ENCODE data around the gene APLP2. TPM values are rescaled to one million over a fixed set of nuclear protein-coding genes. Genes with fewer than 3 reads are reported as not detected.
A peak's percentile ranks its signal among the peaks of the same experiment; 100 is the strongest.

The APLP2 gene
- total and polyA plus RNA-seq, 4 donors: 219 to 414 (median 386) TPM

GRCh38 chr11:130144861-130145281, 75.2 kb downstream of the APLP2 start:
- no peak overlapping the region for H3K4me3 ChIP-seq (ENCODE audit: low read length in 2 of 2)
- no peak for ATAC-seq (ENCODE audit: low FRiP score)
- peaks cover 0 to 2% of the 10 kb centered on the region in 2 donors for H3K36me3 ChIP-seq (ENCODE audit: control insufficient read depth in 1 of 2, insufficient read depth in 2 of 2, low read length in 1 of 2)
- 76 to 78% methylated on average over 7 of the region's 7 CpGs for WGBS, 2 donors
- intact Hi-C loops (cut with DNase I): no loop called here
- no peak for DNase-seq
- no peaks in the 10 kb centered on the region for H3K27me3 ChIP-seq (ENCODE audit: control insufficient read depth in 1 of 2, insufficient read depth in 2 of 2, low read length in 1 of 2)
- H3K4me1 ChIP-seq (ENCODE audit: control insufficient read depth in 1 of 2, insufficient read depth in 2 of 2, low read length in 2 of 2): no peaks in the 10 kb centered on the region
- H3K9me3 ChIP-seq (ENCODE audit: control insufficient read depth, low read length): no peaks in the 10 kb centered on the region
- H3K27ac ChIP-seq (ENCODE audit: low read depth in 1 of 2, low read length in 2 of 2): no peak overlapping the region

GRCh38 chr11:130145311-130145812, 75.7 kb downstream of the APLP2 start:
- intact Hi-C loops (cut with DNase I): no loop called here

DNA sequence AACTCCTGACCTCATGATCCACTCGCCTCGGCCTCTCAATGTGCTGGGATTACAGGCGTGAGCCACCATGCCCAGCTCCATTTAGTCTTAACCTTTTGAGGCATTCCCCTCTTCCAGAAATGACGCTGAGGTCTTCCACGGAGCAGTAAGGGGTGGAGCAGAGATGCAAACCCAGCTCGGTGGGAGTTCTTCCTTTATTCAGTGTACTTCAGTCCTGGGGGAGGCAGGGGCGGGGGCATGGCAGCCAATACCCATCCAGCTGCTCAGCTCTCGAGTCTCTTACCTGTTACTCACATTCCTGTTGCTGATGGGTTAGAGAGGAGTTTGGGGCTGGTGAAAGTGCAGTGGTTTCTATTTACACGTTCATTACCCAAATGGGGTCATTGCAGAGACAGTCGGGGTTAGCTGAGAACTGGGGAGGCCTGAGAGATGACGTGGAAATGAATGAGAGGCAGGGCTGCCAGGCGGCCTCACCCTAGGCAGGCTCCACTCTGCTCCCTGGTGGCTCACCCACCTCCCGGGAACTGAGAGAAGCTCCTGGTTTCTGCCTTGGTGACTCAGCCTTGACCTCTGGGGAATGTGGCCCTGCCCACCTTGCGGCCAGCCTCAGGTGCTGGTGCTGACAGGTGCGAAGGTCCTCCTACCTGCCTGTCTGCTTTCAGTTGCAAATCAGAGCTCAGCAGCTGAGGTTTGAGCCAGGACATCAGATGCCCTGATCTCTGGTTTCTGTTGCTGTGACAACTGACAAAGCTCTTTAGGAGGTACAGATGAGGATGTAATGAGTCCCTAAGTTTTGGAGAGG, 76.5 kb downstream of the APLP2 start:
- ATAC-seq (ENCODE audit: low FRiP score) (peak; percentile 58), DNase-seq (no peak)
- WGBS, 2 donors: 69% methylated on average over 15 of the region's 15 CpGs
- no peaks in the 10 kb centered on the region for H3K27me3 ChIP-seq (ENCODE audit: control insufficient read depth in 1 of 2, insufficient read depth in 2 of 2, low read length in 1 of 2)
- intact Hi-C loops (cut with DNase I): no loop called here
- no peaks in the 10 kb centered on the region for H3K4me1 ChIP-seq (ENCODE audit: control insufficient read depth in 1 of 2, insufficient read depth in 2 of 2, low read length in 2 of 2)
- H3K4me3 ChIP-seq (ENCODE audit: low read length in 2 of 2): no peak overlapping the region
- no peaks in the 10 kb centered on the region for H3K9me3 ChIP-seq (ENCODE audit: control insufficient read depth, low read length)
- H3K36me3 ChIP-seq (ENCODE audit: control insufficient read depth in 1 of 2, insufficient read depth in 2 of 2, low read length in 1 of 2): peaks cover 0 to 2% of the 10 kb centered on the region in 2 donors
- no peak overlapping the region for H3K27ac ChIP-seq (ENCODE audit: low read depth in 1 of 2, low read length in 2 of 2)

More at GRCh38 chr11:130145311-130145812, 75.7 kb downstream of the APLP2 start:
- WGBS, 2 donors: 90% methylated on average over 3 of the region's 3 CpGs
- H3K4me1 ChIP-seq (ENCODE audit: control insufficient read depth in 1 of 2, insufficient read depth in 2 of 2, low read length in 2 of 2): no peaks in the 10 kb centered on the region
- peaks cover 0 to 2% of the 10 kb centered on the region in 2 donors for H3K36me3 ChIP-seq (ENCODE audit: control insufficient read depth in 1 of 2, insufficient read depth in 2 of 2, low read length in 1 of 2)
- no peak overlapping the region for H3K4me3 ChIP-seq (ENCODE audit: low read length in 2 of 2)
- ATAC-seq (ENCODE audit: low FRiP score) (no peak), DNase-seq (no peak)
- no peak overlapping the region for H3K27ac ChIP-seq (ENCODE audit: low read depth in 1 of 2, low read length in 2 of 2)
- H3K27me3 ChIP-seq (ENCODE audit: control insufficient read depth in 1 of 2, insufficient read depth in 2 of 2, low read length in 1 of 2): no peaks in the 10 kb centered on the region
- H3K9me3 ChIP-seq (ENCODE audit: control insufficient read depth, low read length): no peaks in the 10 kb centered on the region

DNA sequence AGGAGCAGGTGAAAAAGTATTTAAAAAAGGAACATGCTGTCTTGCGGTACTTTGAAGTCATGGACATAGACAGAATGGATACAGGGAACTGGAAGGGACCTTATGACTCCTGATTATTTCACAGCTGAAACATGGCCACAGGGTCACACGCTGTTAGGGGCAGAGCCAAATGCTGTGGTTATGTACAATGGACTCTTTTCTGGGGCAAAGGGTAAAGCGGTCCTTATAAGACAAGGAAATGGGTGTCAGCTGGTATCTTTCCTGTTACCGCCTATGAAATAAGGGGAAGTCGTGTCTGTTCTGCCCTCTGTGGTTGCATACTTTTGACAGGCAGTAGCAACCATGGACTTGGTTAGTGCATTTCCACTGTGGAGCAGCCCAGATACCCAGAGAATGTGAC, 77.1 kb downstream of the APLP2 start:
- DNase-seq (peak in 1 of 2 donors; percentile 77), ATAC-seq (ENCODE audit: low FRiP score) (peak; percentile 55)
- intact Hi-C loops (cut with DNase I): no loop called here
- no peak overlapping the region for H3K4me3 ChIP-seq (ENCODE audit: low read length in 2 of 2)
- peaks cover 0 to 1% of the 10 kb centered on the region in 2 donors for H3K36me3 ChIP-seq (ENCODE audit: control insufficient read depth in 1 of 2, insufficient read depth in 2 of 2, low read length in 1 of 2)
- H3K4me1 ChIP-seq (ENCODE audit: control insufficient read depth in 1 of 2, insufficient read depth in 2 of 2, low read length in 2 of 2): no peaks in the 10 kb centered on the region
- H3K27ac ChIP-seq (ENCODE audit: low read depth in 1 of 2, low read length in 2 of 2): no peak overlapping the region
- WGBS, 2 donors: 71 to 84% methylated on average over 5 of the region's 5 CpGs
- no peaks in the 10 kb centered on the region for H3K9me3 ChIP-seq (ENCODE audit: control insufficient read depth, low read length)
- no peaks in the 10 kb centered on the region for H3K27me3 ChIP-seq (ENCODE audit: control insufficient read depth in 1 of 2, insufficient read depth in 2 of 2, low read length in 1 of 2)

- no peak for ATAC-seq (ENCODE audit: low FRiP score)
- WGBS, 2 donors: 93 to 94% methylated on average over 12 of the region's 12 CpGs
- no peaks in the 10 kb centered on the region for H3K9me3 ChIP-seq (ENCODE audit: control insufficient read depth, low read length)
Observed at GRCh38 chr11:130148796-130149326, 79.2 kb downstream of the APLP2 start.

DNA sequence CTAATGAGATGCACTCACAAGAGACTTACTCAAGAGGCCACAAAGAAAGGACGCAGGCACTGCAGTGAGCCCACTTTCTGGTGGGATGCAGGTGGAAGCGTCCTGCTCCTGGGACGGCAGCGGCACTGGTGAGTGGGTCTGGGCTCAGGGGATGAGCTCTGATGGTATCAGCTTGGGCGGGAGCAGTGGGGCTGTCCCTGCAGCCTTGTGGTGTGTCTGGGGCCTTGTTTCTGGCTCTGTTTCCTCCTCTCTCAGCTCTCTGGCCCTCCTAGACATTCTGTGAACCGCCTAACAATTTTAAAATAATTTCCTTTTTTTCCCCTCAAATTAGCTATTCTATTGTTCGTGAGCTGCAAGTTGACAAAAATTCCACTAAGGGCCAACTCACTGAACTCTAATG, 81.1 kb downstream of the APLP2 start:
- H3K27me3 ChIP-seq (ENCODE audit: control insufficient read depth in 1 of 2, insufficient read depth in 2 of 2, low read length in 1 of 2): no peaks in the 10 kb centered on the region
- no peak for ATAC-seq (ENCODE audit: low FRiP score)
- WGBS, 2 donors: 91 to 94% methylated on average over 7 of the region's 7 CpGs

More at GRCh38 chr11:130148796-130149326, 79.2 kb downstream of the APLP2 start:
- H3K4me1 ChIP-seq (ENCODE audit: control insufficient read depth in 1 of 2, insufficient read depth in 2 of 2, low read length in 2 of 2): no peaks in the 10 kb centered on the region
- H3K4me3 ChIP-seq (ENCODE audit: low read length in 2 of 2): no peak overlapping the region
- intact Hi-C loops (cut with DNase I): no loop called here
- no peaks in the 10 kb centered on the region for H3K27me3 ChIP-seq (ENCODE audit: control insufficient read depth in 1 of 2, insufficient read depth in 2 of 2, low read length in 1 of 2)
- H3K36me3 ChIP-seq (ENCODE audit: control insufficient read depth in 1 of 2, insufficient read depth in 2 of 2, low read length in 1 of 2): no peaks in the 10 kb centered on the region
- H3K27ac ChIP-seq (ENCODE audit: low read depth in 1 of 2, low read length in 2 of 2): no peak overlapping the region
- DNase-seq: no peak

DNA sequence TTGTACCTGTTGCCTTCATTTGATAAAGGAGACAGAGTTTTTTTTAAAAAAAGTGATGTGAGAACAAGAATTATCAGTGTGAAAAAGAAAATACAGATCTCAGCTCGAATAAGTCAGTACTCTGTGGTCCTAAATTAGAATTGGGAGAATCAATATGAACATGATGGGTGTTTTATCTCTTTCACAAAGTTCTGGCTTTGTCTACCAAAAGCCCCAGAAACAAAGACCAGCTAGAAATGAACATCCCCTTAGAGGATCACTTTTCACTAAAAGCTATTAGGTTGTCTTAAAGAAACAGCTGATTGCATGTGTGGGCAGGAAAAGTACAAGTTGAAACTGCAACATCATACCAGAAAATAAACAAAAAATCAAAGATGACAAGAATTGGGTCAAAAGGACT, 81.5 kb downstream of the APLP2 start:
- no peak for DNase-seq

More for the DNA sequence above, 81.1 kb downstream of the APLP2 start:
- intact Hi-C loops (cut with DNase I): no loop called here
- Histone ChIP-seq H3K4me1 (ENCODE audit: control insufficient read depth in 1 of 2, insufficient read depth in 2 of 2, low read length in 2 of 2) (no peaks in the 10 kb centered on the region), H3K36me3 (ENCODE audit: control insufficient read depth in 1 of 2, insufficient read depth in 2 of 2, low read length in 1 of 2) (no peaks in the 10 kb centered on the region), H3K9me3 (ENCODE audit: control insufficient read depth, low read length) (no peaks in the 10 kb centered on the region), H3K4me3 (ENCODE audit: low read length in 2 of 2) (no peak overlapping the region), H3K27ac (ENCODE audit: low read depth in 1 of 2, low read length in 2 of 2) (no peak overlapping the region)
- no peak for DNase-seq

DNA sequence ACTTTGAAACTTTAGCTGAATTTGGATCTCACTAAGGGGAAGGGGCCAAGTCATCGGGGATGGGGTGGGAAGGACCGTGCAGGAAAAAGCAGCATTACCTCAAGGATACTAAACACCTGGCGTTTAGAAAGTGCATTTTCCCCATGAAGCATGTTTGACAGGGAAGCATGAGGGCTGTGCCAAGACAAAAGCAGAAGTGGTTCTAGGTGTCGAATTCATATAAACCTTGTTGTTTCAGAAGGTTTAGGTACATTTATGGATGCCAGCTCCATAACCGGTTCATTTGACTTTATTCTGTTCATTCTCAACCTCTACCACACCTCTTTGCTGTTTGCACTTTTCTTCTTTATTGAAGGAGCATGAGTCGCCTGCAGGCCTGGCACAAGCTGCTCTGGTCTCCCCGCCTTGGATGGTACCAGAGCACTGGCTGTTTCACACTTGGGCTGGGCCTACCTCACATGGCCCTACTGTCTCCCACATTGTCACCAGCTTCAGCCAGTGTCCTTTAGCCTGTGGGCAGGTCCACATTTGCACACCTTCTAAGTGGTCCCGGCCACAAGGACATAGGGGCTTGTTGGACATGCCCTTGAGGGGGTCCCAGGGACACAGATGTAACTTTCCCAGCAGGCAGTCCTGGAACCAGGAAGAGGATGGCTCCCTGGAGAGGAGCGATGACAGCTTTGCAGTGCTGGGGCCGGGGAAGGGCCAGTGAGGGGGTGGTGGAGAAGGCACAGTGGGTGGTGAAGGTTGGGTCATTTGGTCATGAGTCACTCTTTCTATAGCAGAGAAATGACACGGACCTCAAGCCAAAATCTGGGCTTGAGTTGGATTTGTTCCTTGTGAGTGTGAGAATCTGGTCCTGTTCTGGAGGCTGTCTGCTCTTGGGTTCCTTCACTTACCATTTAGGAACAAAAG, 86.7 kb downstream of the APLP2 start:
- ATAC-seq (ENCODE audit: low FRiP score) (no peak), DNase-seq (no peak)
- intact Hi-C loops (cut with DNase I): no loop called here
- H3K27ac ChIP-seq (ENCODE audit: low read depth in 1 of 2, low read length in 2 of 2): no peak overlapping the region
- WGBS, 2 donors: 84% methylated on average over 11 of the region's 11 CpGs
- no peaks in the 10 kb centered on the region for H3K4me1 ChIP-seq (ENCODE audit: control insufficient read depth in 1 of 2, insufficient read depth in 2 of 2, low read length in 2 of 2)
- no peak overlapping the region for H3K4me3 ChIP-seq (ENCODE audit: low read length in 2 of 2)
- H3K36me3 ChIP-seq (ENCODE audit: control insufficient read depth in 1 of 2, insufficient read depth in 2 of 2, low read length in 1 of 2): no peaks in the 10 kb centered on the region
- no peaks in the 10 kb centered on the region for H3K27me3 ChIP-seq (ENCODE audit: control insufficient read depth in 1 of 2, insufficient read depth in 2 of 2, low read length in 1 of 2)
- no peaks in the 10 kb centered on the region for H3K9me3 ChIP-seq (ENCODE audit: control insufficient read depth, low read length)

More for the DNA sequence above, 81.5 kb downstream of the APLP2 start:
- no peak overlapping the region for H3K4me3 ChIP-seq (ENCODE audit: low read length in 2 of 2)
- 75 to 84% methylated on average over 1 of the region's 1 CpG for WGBS, 2 donors
- H3K27ac ChIP-seq (ENCODE audit: low read depth in 1 of 2, low read length in 2 of 2): no peak overlapping the region
- no peaks in the 10 kb centered on the region for H3K4me1 ChIP-seq (ENCODE audit: control insufficient read depth in 1 of 2, insufficient read depth in 2 of 2, low read length in 2 of 2)
- H3K9me3 ChIP-seq (ENCODE audit: control insufficient read depth, low read length): no peaks in the 10 kb centered on the region
- no peak for ATAC-seq (ENCODE audit: low FRiP score)
- no peaks in the 10 kb centered on the region for H3K36me3 ChIP-seq (ENCODE audit: control insufficient read depth in 1 of 2, insufficient read depth in 2 of 2, low read length in 1 of 2)
- intact Hi-C loops (cut with DNase I): no loop called here
- H3K27me3 ChIP-seq (ENCODE audit: control insufficient read depth in 1 of 2, insufficient read depth in 2 of 2, low read length in 1 of 2): no peaks in the 10 kb centered on the region

All from aorta (tissue), 5 donors.